Measurements from ENCODE around the gene SRPK1. TPM values are rescaled to one million over a fixed set of nuclear protein-coding genes. Genes with fewer than 3 reads are reported as not detected.

SRPK1 gene
- total and polyA plus RNA-seq, 2 of the 13 experiments (the other 11 are each of a cell fraction or from before 2014, with no cell fraction given), result 56.4 to 142 TPM

DNA sequence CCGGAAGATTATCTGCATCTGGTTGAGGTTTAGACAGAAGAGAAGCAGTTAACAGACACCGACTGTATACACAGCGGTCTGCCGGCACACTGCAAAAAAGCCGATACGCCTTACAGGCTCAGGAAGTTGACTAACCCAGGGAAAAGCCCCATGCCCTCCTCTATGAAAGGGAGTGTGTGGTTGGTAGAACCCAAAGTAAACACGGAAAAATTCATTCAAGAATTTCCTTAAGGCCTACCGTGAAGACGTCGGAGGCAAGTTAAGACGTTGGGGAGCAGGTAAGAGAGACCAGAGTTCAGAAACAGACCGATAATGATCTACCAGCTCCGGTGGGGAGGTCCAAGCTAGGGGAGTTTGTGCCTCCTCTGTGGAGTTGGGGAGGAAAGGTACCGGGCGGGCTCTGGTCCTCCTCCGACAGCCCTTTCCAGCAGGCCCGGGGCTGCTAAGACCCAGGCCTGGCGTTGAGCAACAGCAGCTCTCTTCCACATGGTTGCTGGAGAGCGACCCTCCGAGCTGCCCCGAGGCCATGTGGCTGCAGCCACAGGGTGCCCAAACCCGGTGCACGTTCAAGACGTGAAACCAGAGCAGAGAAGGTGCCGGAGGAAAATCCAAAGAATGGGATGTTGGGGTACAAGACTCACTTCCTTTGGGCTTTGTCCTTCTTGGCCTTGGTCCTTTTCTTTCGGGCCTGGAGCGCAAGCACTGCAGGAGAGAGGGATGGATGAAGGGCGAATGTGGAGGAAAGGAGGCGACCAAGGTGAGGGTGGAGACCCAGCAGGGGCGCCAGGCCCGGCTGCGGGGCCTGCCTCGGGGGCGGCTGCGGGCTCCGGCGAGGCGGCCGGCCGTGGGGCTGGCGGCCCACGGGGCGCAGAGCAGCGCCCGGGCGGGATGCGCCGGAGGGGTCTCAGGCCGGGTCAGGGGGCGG lies 809 bp downstream of the SRPK1 start (continued):
- TF ChIP-seq, protein P1, sequence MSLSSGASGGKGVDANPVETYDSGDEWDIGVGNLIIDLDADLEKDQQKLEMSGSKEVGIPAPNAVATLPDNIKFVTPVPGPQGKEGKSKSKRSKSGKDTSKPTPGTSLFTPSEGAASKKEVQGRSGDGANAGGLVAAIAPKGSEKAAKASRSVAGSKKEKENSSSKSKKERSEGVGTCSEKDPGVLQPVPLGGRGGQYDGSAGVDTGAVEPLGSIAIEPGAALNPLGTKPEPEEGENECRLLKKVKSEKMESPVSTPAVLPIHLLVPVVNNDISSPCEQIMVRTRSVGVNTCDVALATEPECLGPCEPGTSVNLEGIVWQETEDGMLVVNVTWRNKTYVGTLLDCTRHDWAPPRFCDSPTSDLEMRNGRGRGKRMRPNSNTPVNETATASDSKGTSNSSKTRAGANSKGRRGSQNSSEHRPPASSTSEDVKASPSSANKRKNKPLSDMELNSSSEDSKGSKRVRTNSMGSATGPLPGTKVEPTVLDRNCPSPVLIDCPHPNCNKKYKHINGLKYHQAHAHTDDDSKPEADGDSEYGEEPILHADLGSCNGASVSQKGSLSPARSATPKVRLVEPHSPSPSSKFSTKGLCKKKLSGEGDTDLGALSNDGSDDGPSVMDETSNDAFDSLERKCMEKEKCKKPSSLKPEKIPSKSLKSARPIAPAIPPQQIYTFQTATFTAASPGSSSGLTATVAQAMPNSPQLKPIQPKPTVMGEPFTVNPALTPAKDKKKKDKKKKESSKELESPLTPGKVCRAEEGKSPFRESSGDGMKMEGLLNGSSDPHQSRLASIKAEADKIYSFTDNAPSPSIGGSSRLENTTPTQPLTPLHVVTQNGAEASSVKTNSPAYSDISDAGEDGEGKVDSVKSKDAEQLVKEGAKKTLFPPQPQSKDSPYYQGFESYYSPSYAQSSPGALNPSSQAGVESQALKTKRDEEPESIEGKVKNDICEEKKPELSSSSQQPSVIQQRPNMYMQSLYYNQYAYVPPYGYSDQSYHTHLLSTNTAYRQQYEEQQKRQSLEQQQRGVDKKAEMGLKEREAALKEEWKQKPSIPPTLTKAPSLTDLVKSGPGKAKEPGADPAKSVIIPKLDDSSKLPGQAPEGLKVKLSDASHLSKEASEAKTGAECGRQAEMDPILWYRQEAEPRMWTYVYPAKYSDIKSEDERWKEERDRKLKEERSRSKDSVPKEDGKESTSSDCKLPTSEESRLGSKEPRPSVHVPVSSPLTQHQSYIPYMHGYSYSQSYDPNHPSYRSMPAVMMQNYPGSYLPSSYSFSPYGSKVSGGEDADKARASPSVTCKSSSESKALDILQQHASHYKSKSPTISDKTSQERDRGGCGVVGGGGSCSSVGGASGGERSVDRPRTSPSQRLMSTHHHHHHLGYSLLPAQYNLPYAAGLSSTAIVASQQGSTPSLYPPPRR (CRISPR knock-in tag; IDR thresholded peaks at IDR 0.05; ENCODE audit: borderline replicate concordance), result no peak
- TF ChIP-seq, protein P2, sequence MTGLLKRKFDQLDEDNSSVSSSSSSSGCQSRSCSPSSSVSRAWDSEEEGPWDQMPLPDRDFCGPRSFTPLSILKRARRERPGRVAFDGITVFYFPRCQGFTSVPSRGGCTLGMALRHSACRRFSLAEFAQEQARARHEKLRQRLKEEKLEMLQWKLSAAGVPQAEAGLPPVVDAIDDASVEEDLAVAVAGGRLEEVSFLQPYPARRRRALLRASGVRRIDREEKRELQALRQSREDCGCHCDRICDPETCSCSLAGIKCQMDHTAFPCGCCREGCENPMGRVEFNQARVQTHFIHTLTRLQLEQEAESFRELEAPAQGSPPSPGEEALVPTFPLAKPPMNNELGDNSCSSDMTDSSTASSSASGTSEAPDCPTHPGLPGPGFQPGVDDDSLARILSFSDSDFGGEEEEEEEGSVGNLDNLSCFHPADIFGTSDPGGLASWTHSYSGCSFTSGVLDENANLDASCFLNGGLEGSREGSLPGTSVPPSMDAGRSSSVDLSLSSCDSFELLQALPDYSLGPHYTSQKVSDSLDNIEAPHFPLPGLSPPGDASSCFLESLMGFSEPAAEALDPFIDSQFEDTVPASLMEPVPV (CRISPR knock-in tag; IDR thresholded peaks at IDR 0.05), result no peak
- TF ChIP-seq, protein P3, sequence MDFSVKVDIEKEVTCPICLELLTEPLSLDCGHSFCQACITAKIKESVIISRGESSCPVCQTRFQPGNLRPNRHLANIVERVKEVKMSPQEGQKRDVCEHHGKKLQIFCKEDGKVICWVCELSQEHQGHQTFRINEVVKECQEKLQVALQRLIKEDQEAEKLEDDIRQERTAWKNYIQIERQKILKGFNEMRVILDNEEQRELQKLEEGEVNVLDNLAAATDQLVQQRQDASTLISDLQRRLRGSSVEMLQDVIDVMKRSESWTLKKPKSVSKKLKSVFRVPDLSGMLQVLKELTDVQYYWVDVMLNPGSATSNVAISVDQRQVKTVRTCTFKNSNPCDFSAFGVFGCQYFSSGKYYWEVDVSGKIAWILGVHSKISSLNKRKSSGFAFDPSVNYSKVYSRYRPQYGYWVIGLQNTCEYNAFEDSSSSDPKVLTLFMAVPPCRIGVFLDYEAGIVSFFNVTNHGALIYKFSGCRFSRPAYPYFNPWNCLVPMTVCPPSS (IDR thresholded peaks at IDR 0.05), result no peak
- TF ChIP-seq SP5 (CRISPR knock-in tag; IDR thresholded peaks at IDR 0.05; ENCODE audit: borderline replicate concordance, low read depth) (no peak), ZNF280D (CRISPR knock-in tag; IDR thresholded peaks at IDR 0.05) (0 out of 2 replicates have a peak, but pooled peaks have one; percentile 67), MTF2 (CRISPR knock-in tag; IDR thresholded peaks at IDR 0.05; ENCODE audit: borderline replicate concordance) (no peak; the same call in 1 of the 2 replicates), FOXM1 (CRISPR knock-in tag; IDR thresholded peaks at IDR 0.05) (no peak), SP4 (CRISPR knock-in tag; IDR thresholded peaks at IDR 0.05) (peak; percentile 44; the same call in 1 of the 2 replicates), KLF15 (CRISPR knock-in tag; IDR thresholded peaks at IDR 0.05; ENCODE audit: borderline replicate concordance) (no peak), HNF4A (CRISPR knock-in tag; IDR thresholded peaks at IDR 0.05) (0 out of 2 replicates have a peak, but pooled peaks have one; percentile 36), ZNF337 (CRISPR knock-in tag; IDR thresholded peaks at IDR 0.05; ENCODE audit: borderline replicate concordance, low read depth) (no peak), TARDBP (CRISPR knock-in tag; IDR thresholded peaks at IDR 0.05) (0 out of 2 replicates have a peak, but pooled peaks have one; percentile 39)
- TF ChIP-seq, protein P4, sequence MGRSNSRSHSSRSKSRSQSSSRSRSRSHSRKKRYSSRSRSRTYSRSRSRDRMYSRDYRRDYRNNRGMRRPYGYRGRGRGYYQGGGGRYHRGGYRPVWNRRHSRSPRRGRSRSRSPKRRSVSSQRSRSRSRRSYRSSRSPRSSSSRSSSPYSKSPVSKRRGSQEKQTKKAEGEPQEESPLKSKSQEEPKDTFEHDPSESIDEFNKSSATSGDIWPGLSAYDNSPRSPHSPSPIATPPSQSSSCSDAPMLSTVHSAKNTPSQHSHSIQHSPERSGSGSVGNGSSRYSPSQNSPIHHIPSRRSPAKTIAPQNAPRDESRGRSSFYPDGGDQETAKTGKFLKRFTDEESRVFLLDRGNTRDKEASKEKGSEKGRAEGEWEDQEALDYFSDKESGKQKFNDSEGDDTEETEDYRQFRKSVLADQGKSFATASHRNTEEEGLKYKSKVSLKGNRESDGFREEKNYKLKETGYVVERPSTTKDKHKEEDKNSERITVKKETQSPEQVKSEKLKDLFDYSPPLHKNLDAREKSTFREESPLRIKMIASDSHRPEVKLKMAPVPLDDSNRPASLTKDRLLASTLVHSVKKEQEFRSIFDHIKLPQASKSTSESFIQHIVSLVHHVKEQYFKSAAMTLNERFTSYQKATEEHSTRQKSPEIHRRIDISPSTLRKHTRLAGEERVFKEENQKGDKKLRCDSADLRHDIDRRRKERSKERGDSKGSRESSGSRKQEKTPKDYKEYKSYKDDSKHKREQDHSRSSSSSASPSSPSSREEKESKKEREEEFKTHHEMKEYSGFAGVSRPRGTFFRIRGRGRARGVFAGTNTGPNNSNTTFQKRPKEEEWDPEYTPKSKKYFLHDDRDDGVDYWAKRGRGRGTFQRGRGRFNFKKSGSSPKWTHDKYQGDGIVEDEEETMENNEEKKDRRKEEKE (IDR thresholded peaks at IDR 0.05), result no peak

Measured in HepG2 (cell line).